H7 (cell line): ENCODE results near the gene RHBDL1. TPM values are rescaled to one million over a fixed set of nuclear protein-coding genes. Genes with fewer than 3 reads are reported as not detected.
A peak's percentile ranks its signal among the peaks of the same experiment; 100 is the strongest.

Experiments used
- DNase-seq: peaks from one replicate; pipeline ENCODE4 v3.0.0; 2012
- H3K27me3 ChIP-seq: 2 replicates; pipeline ENCODE4 v1.6.0; 2011; ENCODE audit warnings: mild to moderate bottlenecking, low read length; ENCODE audit not compliant: control insufficient read depth, insufficient read depth
- H3K36me3 ChIP-seq: replicated peaks from 2 replicates; pipeline ENCODE4 v1.5.1; 2011; ENCODE audit warnings: low read length; ENCODE audit not compliant: control insufficient read depth, insufficient read depth
- H3K4me3 ChIP-seq: 2 replicates; pipeline ENCODE4 v1.5.1; 2011; ENCODE audit warnings: low read depth, mild to moderate bottlenecking, control low read depth, low read length, moderate library complexity; ENCODE audit not compliant: insufficient read depth
- total RNA-seq: library from RNA; depleted of rRNA; stranded (reverse); fragments of >200 nt; shearing (Covaris generic); gene quantifications from 2 replicates; pipeline ENCODE4 v1.2.3, GENCODE V29; 2014; rRNA removed

RHBDL1 gene
- total RNA-seq, 1 experiment from 2014 or later, result 3.1 TPM

- H3K27me3 ChIP-seq, result peaks cover 19% of the 10 kb centered on the region
- no peaks in the 10 kb centered on the region for H3K36me3 ChIP-seq
- H3K4me3 ChIP-seq, result no peak overlapping the region
- no peak for DNase-seq
These were observed 47.6 kb downstream of the RHBDL1 start for GRCh38 chr16:722835-723633.

GRCh38 chr16:723695-724094, 48.2 kb downstream of the RHBDL1 start:
- DNase-seq, result no peak
- Histone ChIP-seq H3K4me3 (no peak overlapping the region), H3K27me3 (peaks cover 20% of the 10 kb centered on the region), H3K36me3 (no peaks in the 10 kb centered on the region)

GRCh38 chr16:724188-725040, 48.9 kb downstream of the RHBDL1 start:
- DNase-seq, result no peak

GRCh38 chr16:725041-725376, 49.5 kb downstream of the RHBDL1 start:
- Histone ChIP-seq H3K27me3 (peaks cover 18% of the 10 kb centered on the region), H3K36me3 (no peaks in the 10 kb centered on the region), H3K4me3 (no peak overlapping the region)
- DNase-seq, result no peak

More at GRCh38 chr16:724188-725040, 48.9 kb downstream of the RHBDL1 start:
- no peaks in the 10 kb centered on the region for H3K36me3 ChIP-seq
- no peak overlapping the region for H3K4me3 ChIP-seq
- H3K27me3 ChIP-seq, result peaks cover 18% of the 10 kb centered on the region

- H3K4me3 ChIP-seq, result no peak overlapping the region
- DNase-seq, result no peak
- H3K27me3 ChIP-seq, result peaks cover 20% of the 10 kb centered on the region
- H3K36me3 ChIP-seq, result no peaks in the 10 kb centered on the region
These were observed 50.2 kb downstream of the RHBDL1 start for GRCh38 chr16:725463-726187.

- H3K27me3 ChIP-seq, result peaks cover 20% of the 10 kb centered on the region
- peak; percentile 87 for DNase-seq
- no peaks in the 10 kb centered on the region for H3K36me3 ChIP-seq
- peak overlapping the region; percentile 50 for H3K4me3 ChIP-seq
These were observed 50.6 kb downstream of the RHBDL1 start for GRCh38 chr16:726188-726437.

GRCh38 chr16:726438-727290, 51.2 kb downstream of the RHBDL1 start, which contains the start of the genes CCDC78 and HAGHL:
CCDC78 (minus strand) TSS chr16:726443; CDS start chr16:726367, 76 bp downstream.
HAGHL (plus strand) TSS chr16:727106; CDS start chr16:727510, 404 bp downstream.
- Histone ChIP-seq H3K27me3 (peaks cover 20% of the 10 kb centered on the region), H3K36me3 (0 out of 2 replicates have a peak, but pooled peaks cover 1% of the 10 kb centered on the region), H3K4me3 (peak within 1 kb of the TSS; percentile 71)
- peak; percentile 98 for DNase-seq

GRCh38 chr16:727291-727977, 52.0 kb downstream of the RHBDL1 start:
- Histone ChIP-seq H3K36me3 (0 out of 2 replicates have a peak, but pooled peaks cover 1% of the 10 kb centered on the region), H3K4me3 (peak overlapping the region; percentile 71)
- DNase-seq, result peak; percentile 85

More at GRCh38 chr16:727291-727977, 52.0 kb downstream of the RHBDL1 start:
- peaks cover 20% of the 10 kb centered on the region for H3K27me3 ChIP-seq

Other genes with a start within 250 kb of the RHBDL1 start
- gene CAPN15, start 148.0 kb upstream of the RHBDL1 start, total RNA-seq, result 80.6 and 87.5 TPM in 2 replicates
- gene PRR35, start 115.3 kb upstream of the RHBDL1 start, total RNA-seq, result 0.28 and 0.85 TPM in 2 replicates
- gene NHLRC4, start 108.7 kb upstream of the RHBDL1 start, total RNA-seq, result 1.1 TPM in 2 replicates
- 42.2 and 44.6 TPM in 2 replicates for gene PIGQ, start 105.7 kb upstream of the RHBDL1 start, total RNA-seq
- gene RAB40C, start 85.6 kb upstream of the RHBDL1 start, total RNA-seq, result 26.3 and 26.4 TPM in 2 replicates
- gene WFIKKN1, start 44.7 kb upstream of the RHBDL1 start, total RNA-seq, result 4.5 and 5.5 TPM in 2 replicates
- gene METTL26, start 39.4 kb upstream of the RHBDL1 start, total RNA-seq, result 129 and 135 TPM in 2 replicates
- 71.5 and 83.1 TPM in 2 replicates for gene MCRIP2, start 33.8 kb upstream of the RHBDL1 start, total RNA-seq
- 35.3 and 38.3 TPM in 2 replicates for gene WDR90, start 26.3 kb upstream of the RHBDL1 start, total RNA-seq
- 164 and 174 TPM in 2 replicates for gene RHOT2, start 7.5 kb upstream of the RHBDL1 start, total RNA-seq
- gene STUB1, start 4.7 kb downstream of the RHBDL1 start, total RNA-seq, result 85.3 and 115 TPM in 2 replicates
- gene JMJD8, start 8.7 kb downstream of the RHBDL1 start, total RNA-seq, result 63.8 and 88.2 TPM in 2 replicates
- 18.3 and 18.9 TPM in 2 replicates for gene WDR24, start 14.7 kb downstream of the RHBDL1 start, total RNA-seq
- 2.8 and 7.1 TPM in 2 replicates for gene FBXL16, start 30.1 kb downstream of the RHBDL1 start, total RNA-seq
- 49.6 and 64.2 TPM in 2 replicates for gene METRN, start 39.4 kb downstream of the RHBDL1 start, total RNA-seq
- gene ANTKMT, start 45.5 kb downstream of the RHBDL1 start, total RNA-seq, result 22.6 and 29.8 TPM in 2 replicates
- gene CCDC78, start 50.8 kb downstream of the RHBDL1 start, total RNA-seq, result 11.3 and 21.0 TPM in 2 replicates
- 26.6 and 33.1 TPM in 2 replicates for gene HAGHL, start 51.4 kb downstream of the RHBDL1 start, total RNA-seq
- 42.6 and 46.1 TPM in 2 replicates for gene CIAO3, start 65.3 kb downstream of the RHBDL1 start, total RNA-seq
- 0.15 TPM in 1 of 2 replicates, not detected in the other for gene MSLN, start 85.1 kb downstream of the RHBDL1 start, total RNA-seq
- gene RPUSD1, start 112.7 kb downstream of the RHBDL1 start, total RNA-seq, result 58.7 and 63.4 TPM in 2 replicates
- gene CHTF18, start 112.9 kb downstream of the RHBDL1 start, total RNA-seq, result 65.9 and 80.8 TPM in 2 replicates
- not detected in 2 replicates for gene GNG13, start 125.1 kb downstream of the RHBDL1 start, total RNA-seq